Mammary epithelial cell (primary cell): Measurements from ENCODE around the gene C12orf54.

ENCODE experiments used
- CTCF ChIP-seq, 2 donors: IDR thresholded peaks in 1 of 2; conservative IDR thresholded peaks in 1 of 2; 2 replicates each; pipeline ENCODE4 v1.5.1; 2011 to 2012; ENCODE audit warnings: inconsistent platforms in 2 of 2, low read length in 2 of 2, mild to moderate bottlenecking in 2 of 2, control low read depth in 1 of 2, low read depth in 1 of 2; ENCODE audit not compliant: insufficient read depth in 1 of 2; ENCODE audit errors: extremely low read depth in 1 of 2
- EZH2 ChIP-seq: IDR thresholded peaks from 2 replicates; pipeline ENCODE4 v1.6.1; 2012; ENCODE audit warnings: low read length, inconsistent platforms, borderline replicate concordance

GRCh38 chr12:48532601-48533000 is 50.3 kb downstream of the C12orf54 start:
- no peak for TF ChIP-seq CTCF (conservative IDR thresholded peaks at IDR 0.05 in 1 of 2, IDR thresholded peaks at IDR 0.05 in 1 of 2; ENCODE audit: extremely low read depth in 1 of 2, insufficient read depth in 1 of 2, low read depth in 1 of 2, low read length in 2 of 2)
- no peak for TF ChIP-seq EZH2
